Measurements from ENCODE around the gene ADGRL3. TPM values are rescaled to one million over a fixed set of nuclear protein-coding genes. Genes with fewer than 3 reads are reported as not detected.
"Not testable (repeated sequence)": the region's sequence is repeated elsewhere in the genome, so short reads cannot be mapped to it uniquely, and the experiment has no call there.

The ADGRL3 gene
- total RNA-seq, 3 donors from 2014 or later (not counting 1 experiment from before 2014, with no cell fraction given), result not detected

GRCh38 chr4:61380865-61381264 is 180.7 kb downstream of the ADGRL3 start:
- 79% methylated on average over 2 of the region's 2 CpGs for WGBS (ENCODE audit: insufficient coverage)
- no peak for DNase-seq
- H3K4me1 Mint-ChIP-seq, result no peaks in the 10 kb centered on the region
- Histone ChIP-seq H3K27ac (ENCODE audit: low read length) (no peak overlapping the region), H3K9me3 (ENCODE audit: control insufficient read depth, insufficient read depth, low read length) (no peaks in the 10 kb centered on the region), H3K36me3 (ENCODE audit: control insufficient read depth, insufficient read depth, low read length) (no peaks in the 10 kb centered on the region), H3K4me1 (ENCODE audit: control insufficient read depth, insufficient read depth, low read length) (no peaks in the 10 kb centered on the region), H3K4me3 (ENCODE audit: low read length) (no peak overlapping the region), H3K27me3 (ENCODE audit: control insufficient read depth, insufficient read depth, low read length) (no peaks in the 10 kb centered on the region)
- no peak overlapping the region for H3K4me3 Mint-ChIP-seq
- H3K36me3 Mint-ChIP-seq, result peaks cover 5% of the 10 kb centered on the region
- intact Hi-C loops (cut with micrococcal nuclease), result no loop called here
- no peaks in the 10 kb centered on the region for H3K27me3 Mint-ChIP-seq (ENCODE audit: low read depth in 2 of 2)
- peaks cover 14 to 24% of the 10 kb centered on the region in 2 donors for H3K9me3 Mint-ChIP-seq
- H3K27ac Mint-ChIP-seq, result no peak overlapping the region
- TF ChIP-seq CTCF (IDR thresholded peaks at IDR 0.05), result no peak
- ATAC-seq, result no peak

- TF ChIP-seq CTCF (IDR thresholded peaks at IDR 0.05), result no peak
- DNase-seq (no peak), ATAC-seq (no peak)
- no peak overlapping the region for H3K4me3 ChIP-seq (ENCODE audit: low read length)
- H3K4me1 Mint-ChIP-seq, result no peaks in the 10 kb centered on the region
- no peaks in the 10 kb centered on the region for H3K27me3 ChIP-seq (ENCODE audit: control insufficient read depth, insufficient read depth, low read length)
- no peak overlapping the region for H3K4me3 Mint-ChIP-seq
- no peaks in the 10 kb centered on the region for H3K36me3 Mint-ChIP-seq
- intact Hi-C loops (cut with micrococcal nuclease), result no loop called here
- 84% methylated on average over 4 of the region's 4 CpGs for WGBS (ENCODE audit: insufficient coverage)
- H3K9me3 Mint-ChIP-seq, result peaks cover 19 to 29% of the 10 kb centered on the region in 2 donors
- H3K9me3 ChIP-seq (ENCODE audit: control insufficient read depth, insufficient read depth, low read length), result no peaks in the 10 kb centered on the region
- no peaks in the 10 kb centered on the region for H3K4me1 ChIP-seq (ENCODE audit: control insufficient read depth, insufficient read depth, low read length)
- no peaks in the 10 kb centered on the region for H3K36me3 ChIP-seq (ENCODE audit: control insufficient read depth, insufficient read depth, low read length)
- H3K27ac Mint-ChIP-seq, result no peak overlapping the region
- H3K27ac ChIP-seq (ENCODE audit: low read length), result no peak overlapping the region
- no peaks in the 10 kb centered on the region for H3K27me3 Mint-ChIP-seq (ENCODE audit: low read depth in 2 of 2)
These were observed 185.1 kb downstream of the ADGRL3 start for GRCh38 chr4:61385256-61385655.

GRCh38 chr4:61387372-61387771 is 187.2 kb downstream of the ADGRL3 start:
- H3K9me3 ChIP-seq (ENCODE audit: control insufficient read depth, insufficient read depth, low read length); H3K27ac Mint-ChIP-seq; H3K4me3 ChIP-seq (ENCODE audit: low read length); H3K36me3 ChIP-seq (ENCODE audit: control insufficient read depth, insufficient read depth, low read length); H3K27ac ChIP-seq (ENCODE audit: low read length); H3K4me1 Mint-ChIP-seq; H3K36me3 Mint-ChIP-seq; intact Hi-C loops (cut with micrococcal nuclease); H3K27me3 Mint-ChIP-seq (ENCODE audit: low read depth in 2 of 2); H3K4me1 ChIP-seq (ENCODE audit: control insufficient read depth, insufficient read depth, low read length); ATAC-seq; H3K4me3 Mint-ChIP-seq; DNase-seq; H3K27me3 ChIP-seq (ENCODE audit: control insufficient read depth, insufficient read depth, low read length): not testable (repeated sequence)
- peaks cover 13 to 25% of the 10 kb centered on the region in 2 donors for H3K9me3 Mint-ChIP-seq
- 87% methylated on average over 6 of the region's 7 CpGs for WGBS (ENCODE audit: insufficient coverage)

- Histone ChIP-seq H3K27me3 (ENCODE audit: control insufficient read depth, insufficient read depth, low read length) (no peaks in the 10 kb centered on the region), H3K4me1 (ENCODE audit: control insufficient read depth, insufficient read depth, low read length) (no peaks in the 10 kb centered on the region), H3K9me3 (ENCODE audit: control insufficient read depth, insufficient read depth, low read length) (no peaks in the 10 kb centered on the region), H3K36me3 (ENCODE audit: control insufficient read depth, insufficient read depth, low read length) (no peaks in the 10 kb centered on the region), H3K27ac (ENCODE audit: low read length) (no peak overlapping the region), H3K4me3 (ENCODE audit: low read length) (no peak overlapping the region)
- H3K27me3 Mint-ChIP-seq (ENCODE audit: low read depth in 2 of 2), result no peaks in the 10 kb centered on the region
- intact Hi-C loops (cut with micrococcal nuclease), result no loop called here
- H3K4me3 Mint-ChIP-seq, result no peak overlapping the region
- ATAC-seq, result no peak
- H3K27ac Mint-ChIP-seq, result no peak overlapping the region
- no peaks in the 10 kb centered on the region for H3K36me3 Mint-ChIP-seq
- TF ChIP-seq CTCF (IDR thresholded peaks at IDR 0.05), result no peak
- 87% methylated on average over 2 of the region's 2 CpGs for WGBS (ENCODE audit: insufficient coverage)
- peaks cover 12 to 25% of the 10 kb centered on the region in 2 donors for H3K9me3 Mint-ChIP-seq
- no peaks in the 10 kb centered on the region for H3K4me1 Mint-ChIP-seq
- DNase-seq, result no peak
These were observed 189.5 kb downstream of the ADGRL3 start for GRCh38 chr4:61389640-61390039.
